Testis (tissue), 3 donors: Measurements from ENCODE around the gene CYP4F8. TPM values are rescaled to one million over a fixed set of nuclear protein-coding genes. Genes with fewer than 3 reads are reported as not detected.
"Not testable (repeated sequence)": the region's sequence is repeated elsewhere in the genome, so short reads cannot be mapped to it uniquely, and the experiment has no call there.

ENCODE experiments used
- DNase-seq: peaks from one replicate; pipeline ENCODE4 v3.0.0-alpha.2; 2019
- H3K27ac ChIP-seq, 2 donors: fragments of 200-600 bp; sonication (generic); one replicate each; pipeline ENCODE4 v1.5.1; 2019
- H3K27me3 ChIP-seq: fragments of 200-600 bp; sonication (generic); one replicate; pipeline ENCODE4 v1.5.1; 2019
- H3K36me3 ChIP-seq: fragments of 200-600 bp; sonication (generic); one replicate; pipeline ENCODE4 v1.5.1; 2017; ENCODE audit warnings: low read depth; ENCODE audit errors: missing control alignments
- H3K4me1 ChIP-seq: fragments of 200-600 bp; sonication (generic); one replicate; pipeline ENCODE4 v1.5.1; 2019
- H3K4me3 ChIP-seq, 2 donors: fragments of 200-600 bp; sonication (generic); one replicate each; pipeline ENCODE4 v1.5.1; 2017 to 2019
- H3K9me3 ChIP-seq: fragments of 200-600 bp; sonication (generic); one replicate; pipeline ENCODE4 v1.5.1; 2017
- POLR2A ChIP-seq: fragments of 450-650 bp; IDR thresholded peaks from one replicate; pipeline ENCODE4 v1.6.1; 2017; ENCODE audit warnings: antibody characterized with exemption, mild to moderate bottlenecking, moderate library complexity
- WGBS, 2 donors: methylation state at CpG; one replicate each; pipeline ENCODE4 v1.1.5; 2018; 5-methylcytosine and 5-hydroxymethylcytosine counted together
- intact Hi-C: fragments of 100-400 bp; cut with DNase I; formaldehyde crosslinking; loops from one replicate; pipeline ENCODE4 v1.15.1; 2023; ENCODE audit warnings: low total_unique reads
- polyA plus RNA-seq: library from polyadenylated mRNA; stranded (reverse); fragments of 350-450 nt; fragmentation: Illumina TruSeq; extraction: RNeasy Lipid Tissue Mini Kit (QIAGEN cat#74804); gene quantifications from one replicate; pipeline ENCODE4 v1.2.3, GENCODE V29; 2014; ENCODE audit warnings: low read depth, low replicate concordance; ENCODE audit not compliant: insufficient read depth
- total RNA-seq, 2 donors: library from RNA; depleted of rRNA; stranded (reverse); fragments of >200 nt; gene quantifications; one replicate each; pipeline ENCODE4 v1.2.3, GENCODE V29; 2016
- TF ChIP-seq, protein P1 (sequence below), 3 experiments: fragments of 450-650 bp in 2 of 3; fragments of 200-600 bp in 1 of 3; sonication (generic) in 1 of 3; IDR thresholded peaks; one replicate each; pipeline ENCODE4 v1.5.1; 2016 to 2019; ENCODE audit warnings: antibody characterized with exemption in 3 of 3, mild to moderate bottlenecking in 2 of 3, moderate library complexity in 1 of 3

Gene CYP4F8
- total and polyA plus RNA-seq, 3 donors from 2014 or later: 0.17 to 0.71 (median 0.31) TPM

- no peak for DNase-seq
- H3K36me3 ChIP-seq: no peaks in the 10 kb centered on the region
- intact Hi-C loops: no loop called here
- TF ChIP-seq, protein P1, sequence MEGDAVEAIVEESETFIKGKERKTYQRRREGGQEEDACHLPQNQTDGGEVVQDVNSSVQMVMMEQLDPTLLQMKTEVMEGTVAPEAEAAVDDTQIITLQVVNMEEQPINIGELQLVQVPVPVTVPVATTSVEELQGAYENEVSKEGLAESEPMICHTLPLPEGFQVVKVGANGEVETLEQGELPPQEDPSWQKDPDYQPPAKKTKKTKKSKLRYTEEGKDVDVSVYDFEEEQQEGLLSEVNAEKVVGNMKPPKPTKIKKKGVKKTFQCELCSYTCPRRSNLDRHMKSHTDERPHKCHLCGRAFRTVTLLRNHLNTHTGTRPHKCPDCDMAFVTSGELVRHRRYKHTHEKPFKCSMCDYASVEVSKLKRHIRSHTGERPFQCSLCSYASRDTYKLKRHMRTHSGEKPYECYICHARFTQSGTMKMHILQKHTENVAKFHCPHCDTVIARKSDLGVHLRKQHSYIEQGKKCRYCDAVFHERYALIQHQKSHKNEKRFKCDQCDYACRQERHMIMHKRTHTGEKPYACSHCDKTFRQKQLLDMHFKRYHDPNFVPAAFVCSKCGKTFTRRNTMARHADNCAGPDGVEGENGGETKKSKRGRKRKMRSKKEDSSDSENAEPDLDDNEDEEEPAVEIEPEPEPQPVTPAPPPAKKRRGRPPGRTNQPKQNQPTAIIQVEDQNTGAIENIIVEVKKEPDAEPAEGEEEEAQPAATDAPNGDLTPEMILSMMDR (IDR thresholded peaks at IDR 0.05): no peak
- TF ChIP-seq POLR2A: no peak
- peaks cover 9% of the 10 kb centered on the region for H3K4me1 ChIP-seq
- H3K27ac ChIP-seq: no peak overlapping the region
- 53 to 54% methylated on average over 9 to 10 of the region's 10 CpGs for WGBS, 2 donors
- no peaks in the 10 kb centered on the region for H3K9me3 ChIP-seq
- H3K4me3 ChIP-seq: no peak overlapping the region
- no peaks in the 10 kb centered on the region for H3K27me3 ChIP-seq
Observed at GRCh38 chr19:15671891-15672579, 57.0 kb downstream of the CYP4F8 start.

GRCh38 chr19:15672580-15673175 is 57.7 kb downstream of the CYP4F8 start, which contains the start of gene CYP4F12:
CYP4F12 (plus strand) TSS chr19:15673087; CDS start chr19:15673530, 443 bp downstream.
- no peak within 1 kb of the TSS for H3K27ac ChIP-seq
- no peaks in the 10 kb centered on the region for H3K27me3 ChIP-seq
- no peaks in the 10 kb centered on the region for H3K36me3 ChIP-seq
- intact Hi-C loops: no loop called here
- no peaks in the 10 kb centered on the region for H3K9me3 ChIP-seq
- TF ChIP-seq, protein P1 (IDR thresholded peaks at IDR 0.05): no peak
- TF ChIP-seq POLR2A: no peak
- DNase-seq: peak; percentile 90
- WGBS, 2 donors: 24 to 50% methylated on average over 6 of the region's 6 CpGs
- H3K4me3 ChIP-seq: no peak within 1 kb of the TSS
- peaks cover 9% of the 10 kb centered on the region for H3K4me1 ChIP-seq

- no peaks in the 10 kb centered on the region for H3K36me3 ChIP-seq
- H3K4me1 ChIP-seq: peaks cover 9% of the 10 kb centered on the region
- H3K27ac ChIP-seq: no peak overlapping the region
- DNase-seq: no peak
- intact Hi-C loops: no loop called here
- H3K27me3 ChIP-seq: no peaks in the 10 kb centered on the region
- no peak for TF ChIP-seq POLR2A
- 35 to 37% methylated on average over 9 of the region's 9 CpGs for WGBS, 2 donors
- H3K4me3 ChIP-seq: no peak overlapping the region
- no peaks in the 10 kb centered on the region for H3K9me3 ChIP-seq
Observed at GRCh38 chr19:15673176-15673654, 58.2 kb downstream of the CYP4F8 start.

DNA sequence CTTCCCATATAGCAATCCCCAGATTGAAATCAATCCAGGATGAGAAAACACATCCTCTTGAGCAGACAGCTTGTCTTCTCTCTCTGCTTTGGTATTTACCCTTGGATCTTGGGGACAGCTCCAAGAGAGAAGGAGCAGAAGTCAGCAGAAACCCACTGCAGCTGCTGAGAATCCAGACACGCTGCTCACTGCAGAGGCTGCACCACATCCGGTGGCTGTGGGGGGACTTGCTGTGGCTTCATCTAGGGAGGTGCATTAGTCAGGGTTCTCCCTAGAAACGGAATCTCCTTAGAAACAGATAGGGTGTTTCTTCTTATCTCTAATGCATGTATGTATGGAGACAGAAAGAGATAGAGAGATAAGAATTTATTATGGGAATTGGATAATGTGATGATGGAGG is 60.5 kb downstream of the CYP4F8 start:
- Histone ChIP-seq H3K36me3 (no peaks in the 10 kb centered on the region), H3K27me3 (no peaks in the 10 kb centered on the region), H3K4me3 (no peak overlapping the region), H3K4me1 (peaks cover 9% of the 10 kb centered on the region), H3K9me3 (no peaks in the 10 kb centered on the region), H3K27ac (no peak overlapping the region)
- intact Hi-C loops: no loop called here
- TF ChIP-seq, protein P1 (IDR thresholded peaks at IDR 0.05): no peak
- no peak for TF ChIP-seq POLR2A
- WGBS, 2 donors: 44 to 68% methylated on average over 3 of the region's 3 CpGs
- DNase-seq: no peak

GRCh38 chr19:15679089-15679488 is 64.1 kb downstream of the CYP4F8 start:
- H3K4me1 ChIP-seq: no peaks in the 10 kb centered on the region
- WGBS, 2 donors: 15 to 20% methylated on average over 4 of the region's 4 CpGs
- no peaks in the 10 kb centered on the region for H3K27me3 ChIP-seq
- H3K36me3 ChIP-seq: no peaks in the 10 kb centered on the region
- intact Hi-C loops: no loop called here
- no peaks in the 10 kb centered on the region for H3K9me3 ChIP-seq
- no peak overlapping the region for H3K4me3 ChIP-seq
- DNase-seq: no peak
- H3K27ac ChIP-seq: no peak overlapping the region
- TF ChIP-seq POLR2A: no peak
- TF ChIP-seq, protein P1 (IDR thresholded peaks at IDR 0.05): no peak

DNA sequence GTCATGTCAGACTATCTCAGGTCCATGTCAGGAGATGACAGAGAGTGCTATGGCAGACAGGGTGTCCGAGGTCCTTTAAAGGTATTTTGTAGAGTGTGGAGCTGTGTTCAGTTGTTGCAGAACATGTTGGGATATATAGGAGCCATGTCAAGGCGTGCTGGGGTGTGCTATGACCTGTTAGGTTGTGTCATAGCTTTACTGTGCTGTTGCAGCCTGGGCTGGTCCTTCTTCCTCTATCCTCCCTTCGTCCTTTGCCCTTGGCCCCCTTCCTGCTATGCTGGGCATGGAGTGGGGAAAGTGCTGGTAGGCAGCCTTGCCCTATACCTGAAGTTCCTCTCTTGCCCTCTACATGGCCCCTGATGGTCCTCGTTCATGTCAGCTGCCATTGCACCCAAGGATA is 64.8 kb downstream of the CYP4F8 start:
- H3K9me3 ChIP-seq, DNase-seq, H3K36me3 ChIP-seq, H3K4me1 ChIP-seq, H3K27ac ChIP-seq, intact Hi-C loops, H3K27me3 ChIP-seq, H3K4me3 ChIP-seq: not testable (repeated sequence)
- 53 to 67% methylated on average over 4 of the region's 4 CpGs for WGBS, 2 donors
